KOPT-K1 (cell line): ENCODE results near the gene DLG2.

ENCODE experiments used
- H3K27ac ChIP-seq: fragments of 200-600 bp; sonication (generic); 2 replicates; pipeline ENCODE4 v1.5.1; 2016; ENCODE audit warnings: antibody characterized with exemption, mild to moderate bottlenecking, low read depth, low read length; ENCODE audit not compliant: poor library complexity, severe bottlenecking
- H3K36me3 ChIP-seq: fragments of 200-600 bp; sonication (generic); 2 replicates; pipeline ENCODE4 v1.5.1; 2017; ENCODE audit warnings: antibody characterized with exemption, mild to moderate bottlenecking, low read length, moderate library complexity; ENCODE audit not compliant: insufficient read depth
- H3K9me3 ChIP-seq: fragments of 200-600 bp; sonication (generic); 2 replicates; pipeline ENCODE4 v1.5.1; 2017; ENCODE audit warnings: antibody characterized with exemption, low read length, mild to moderate bottlenecking; ENCODE audit not compliant: insufficient read depth, poor library complexity, severe bottlenecking

The DLG2 gene

GRCh38 chr11:84465040-84465439 is 1162.1 kb downstream of the DLG2 start:
- Histone ChIP-seq H3K36me3 (no peaks in the 10 kb centered on the region), H3K9me3 (no peaks in the 10 kb centered on the region), H3K27ac (no peak overlapping the region)

- no peak overlapping the region for H3K27ac ChIP-seq
- no peaks in the 10 kb centered on the region for H3K9me3 ChIP-seq
- H3K36me3 ChIP-seq = no peaks in the 10 kb centered on the region
These were observed 1171.5 kb downstream of the DLG2 start for GRCh38 chr11:84455691-84456090.

DNA sequence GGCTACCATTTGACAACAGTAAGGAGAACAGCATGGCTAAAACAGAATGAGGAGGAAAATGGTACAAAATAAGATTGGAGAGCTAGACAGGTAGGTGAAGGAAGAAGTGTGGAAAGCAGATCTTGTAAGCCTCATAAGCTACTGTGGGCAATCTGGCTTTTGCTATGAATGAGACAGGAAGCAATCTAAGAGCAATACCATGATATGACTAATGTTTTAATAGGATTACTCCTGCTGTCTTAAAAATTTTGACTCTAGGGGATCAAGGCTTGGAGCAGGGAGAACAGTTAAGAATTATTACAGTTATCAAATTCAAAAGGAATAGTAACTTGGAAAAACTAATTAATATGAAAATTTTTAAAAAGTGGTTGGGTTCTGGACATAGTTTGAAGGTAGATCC is 1174.9 kb downstream of the DLG2 start:
- Histone ChIP-seq H3K27ac (no peak overlapping the region), H3K36me3 (no peaks in the 10 kb centered on the region), H3K9me3 (no peaks in the 10 kb centered on the region)

DNA sequence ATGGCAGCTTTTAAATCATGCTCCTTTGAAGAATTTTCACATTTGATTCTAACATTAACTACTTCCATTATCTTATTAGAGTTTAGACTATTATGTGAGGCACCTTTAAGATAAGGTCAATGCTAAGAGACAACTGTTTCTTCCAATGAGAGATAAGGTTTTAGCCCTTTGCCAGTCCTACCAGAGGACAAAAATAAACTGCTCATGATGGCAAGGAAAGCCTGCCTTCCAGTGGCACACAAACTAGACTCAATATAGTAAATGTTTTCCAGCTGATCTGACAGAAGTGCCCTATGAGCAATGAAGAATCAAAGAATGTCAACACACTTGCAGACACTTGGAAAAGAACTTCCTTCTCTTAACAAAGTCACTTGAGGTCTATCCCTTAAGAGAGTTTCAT is 1188.6 kb downstream of the DLG2 start:
- no peaks in the 10 kb centered on the region for H3K9me3 ChIP-seq
- no peak overlapping the region for H3K27ac ChIP-seq
- no peaks in the 10 kb centered on the region for H3K36me3 ChIP-seq

DNA sequence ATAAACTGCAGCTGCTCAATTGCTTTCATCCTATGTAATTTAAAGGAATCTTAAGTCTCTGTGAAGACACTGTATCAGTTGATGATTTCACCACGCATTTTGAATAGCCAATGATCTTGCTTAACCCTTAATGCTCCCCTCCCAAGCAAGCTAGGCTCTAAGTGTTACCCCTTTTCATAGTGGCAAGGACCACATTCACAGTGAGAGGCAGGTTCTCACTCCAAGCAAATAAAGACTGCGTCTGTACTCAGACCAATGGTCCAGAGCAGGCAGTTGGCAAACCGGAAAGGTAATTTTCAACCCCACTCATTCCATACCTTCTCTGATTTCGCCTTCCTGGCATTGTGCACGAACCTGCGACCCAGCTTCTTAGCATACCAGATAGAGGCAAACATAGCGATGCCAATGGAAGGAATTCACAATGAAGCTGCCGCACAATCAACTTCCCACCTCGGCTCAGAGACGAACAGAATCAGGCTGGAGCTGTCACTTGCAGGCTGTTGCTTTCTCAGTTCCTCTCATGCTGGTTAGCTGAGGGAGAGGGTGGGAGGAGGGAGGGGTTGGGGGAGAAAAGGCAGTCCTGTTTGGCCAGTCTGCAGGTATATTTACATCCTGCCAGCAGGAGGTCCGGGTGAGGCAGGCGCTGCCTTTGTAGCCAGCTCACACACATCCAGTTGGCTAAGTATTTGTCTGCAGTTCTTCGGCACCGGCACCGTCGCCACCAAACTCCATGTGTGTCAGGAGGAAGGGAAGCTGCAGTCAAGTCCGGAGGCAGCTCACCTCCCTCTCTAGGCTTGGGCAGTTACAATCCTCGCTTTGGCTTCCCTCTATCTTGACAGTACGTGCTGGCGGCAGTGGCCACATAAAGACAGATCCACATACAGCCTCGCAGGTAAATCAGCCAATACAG is 1189.8 kb downstream of the DLG2 start:
- H3K27ac ChIP-seq = no peak overlapping the region
- H3K9me3 ChIP-seq = no peaks in the 10 kb centered on the region
- no peaks in the 10 kb centered on the region for H3K36me3 ChIP-seq

GRCh38 chr11:84430661-84431060 is 1196.5 kb downstream of the DLG2 start:
- no peaks in the 10 kb centered on the region for H3K36me3 ChIP-seq
- H3K27ac ChIP-seq = no peak overlapping the region
- no peaks in the 10 kb centered on the region for H3K9me3 ChIP-seq

- H3K36me3 ChIP-seq = no peaks in the 10 kb centered on the region
- H3K9me3 ChIP-seq = no peaks in the 10 kb centered on the region
- H3K27ac ChIP-seq = no peak overlapping the region
These were observed 1201.5 kb downstream of the DLG2 start for GRCh38 chr11:84425673-84426072.

GRCh38 chr11:84420271-84420670 is 1206.9 kb downstream of the DLG2 start:
- H3K9me3 ChIP-seq = no peaks in the 10 kb centered on the region
- no peak overlapping the region for H3K27ac ChIP-seq
- H3K36me3 ChIP-seq = no peaks in the 10 kb centered on the region

- H3K9me3 ChIP-seq = no peaks in the 10 kb centered on the region
- no peak overlapping the region for H3K27ac ChIP-seq
- H3K36me3 ChIP-seq = no peaks in the 10 kb centered on the region
These were observed 1207.5 kb downstream of the DLG2 start for GRCh38 chr11:84419616-84420015.

- Histone ChIP-seq H3K36me3 (no peaks in the 10 kb centered on the region), H3K9me3 (no peaks in the 10 kb centered on the region), H3K27ac (no peak overlapping the region)
These were observed 1212.2 kb downstream of the DLG2 start for GRCh38 chr11:84414920-84415319.

- Histone ChIP-seq H3K27ac (no peak overlapping the region), H3K9me3 (no peaks in the 10 kb centered on the region), H3K36me3 (no peaks in the 10 kb centered on the region)
These were observed 1213.6 kb downstream of the DLG2 start for GRCh38 chr11:84413549-84413948.

- Histone ChIP-seq H3K9me3 (no peaks in the 10 kb centered on the region), H3K36me3 (no peaks in the 10 kb centered on the region)
These were observed 1214.3 kb downstream of the DLG2 start for GRCh38 chr11:84412862-84413261.

DNA sequence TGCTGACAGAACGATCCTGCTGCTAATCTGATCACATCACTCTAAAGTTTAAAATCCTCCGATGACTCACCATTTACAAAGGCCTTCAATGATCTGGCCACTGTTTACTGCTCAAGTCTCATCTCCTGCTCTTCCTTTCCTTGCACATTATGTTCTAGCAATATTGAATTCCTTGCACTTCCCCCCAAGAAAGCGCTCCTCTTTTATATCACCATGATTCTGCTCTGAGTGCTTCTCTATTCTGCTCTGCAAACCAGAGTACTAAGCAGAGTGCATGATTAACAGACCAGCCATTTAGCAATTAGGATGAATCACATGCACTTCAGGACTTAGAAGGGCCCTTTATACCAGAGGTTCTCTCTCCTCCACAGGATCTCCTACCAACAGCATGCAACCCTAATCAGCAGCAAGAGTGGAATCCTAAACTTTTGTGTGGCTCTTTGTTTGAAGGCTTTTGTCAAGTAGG is 1218.2 kb downstream of the DLG2 start:
- H3K36me3 ChIP-seq = no peaks in the 10 kb centered on the region
- no peaks in the 10 kb centered on the region for H3K9me3 ChIP-seq
- H3K27ac ChIP-seq = no peak overlapping the region

More at GRCh38 chr11:84412862-84413261, 1214.3 kb downstream of the DLG2 start:
- no peak overlapping the region for H3K27ac ChIP-seq

DNA sequence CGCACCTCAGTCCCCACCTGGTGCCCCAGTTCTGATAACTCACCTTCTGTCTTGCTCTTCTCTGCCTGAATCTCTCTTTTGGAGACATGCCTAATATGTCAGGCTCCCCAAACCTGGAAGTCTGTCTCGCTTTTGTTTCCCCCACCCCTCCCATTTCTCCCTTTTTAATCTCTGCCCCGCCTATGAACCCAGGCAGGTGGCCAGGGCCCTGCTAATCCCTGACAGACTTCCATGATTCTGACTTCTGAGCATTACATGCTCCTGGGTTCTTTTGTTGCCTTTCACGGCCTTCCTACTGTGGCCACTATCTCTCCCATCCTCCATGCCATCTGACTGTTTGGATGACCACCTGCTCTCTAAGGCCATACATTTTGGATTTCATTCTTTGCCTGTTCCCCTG is 1220.1 kb downstream of the DLG2 start:
- Histone ChIP-seq H3K27ac (no peak overlapping the region), H3K9me3 (no peaks in the 10 kb centered on the region), H3K36me3 (no peaks in the 10 kb centered on the region)

DNA sequence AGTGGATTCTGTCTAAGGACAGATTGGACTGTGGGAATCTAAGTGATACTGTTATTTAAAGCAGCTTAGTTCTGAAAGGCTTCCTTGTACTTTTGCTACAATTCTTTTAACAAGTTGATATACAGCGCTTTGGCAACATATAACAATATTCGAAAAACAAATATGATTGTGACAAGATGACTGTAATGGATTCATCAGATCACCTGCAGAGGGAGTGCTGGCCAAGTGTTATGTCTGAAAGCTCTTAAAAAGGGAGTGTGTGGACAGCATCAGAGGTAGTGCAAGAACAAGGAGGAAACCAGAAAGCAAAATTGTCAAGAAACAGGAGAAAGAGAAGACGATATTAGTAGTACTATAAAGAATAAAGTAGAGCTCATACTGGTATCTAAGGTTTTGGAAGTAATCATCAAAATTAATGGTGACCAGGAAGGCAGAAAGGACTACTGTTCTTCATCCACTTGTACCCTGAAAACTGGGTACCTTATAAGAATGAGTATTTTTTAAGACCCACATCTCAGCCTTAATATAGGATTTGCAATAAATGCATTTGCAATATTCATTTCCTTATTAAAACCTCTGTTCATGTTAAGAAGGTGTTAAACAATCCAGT is 1229.0 kb downstream of the DLG2 start:
- Histone ChIP-seq H3K27ac (no peak overlapping the region), H3K9me3 (no peaks in the 10 kb centered on the region), H3K36me3 (no peaks in the 10 kb centered on the region)

- Histone ChIP-seq H3K36me3 (no peaks in the 10 kb centered on the region), H3K27ac (no peak overlapping the region), H3K9me3 (no peaks in the 10 kb centered on the region)
These were observed 1230.6 kb downstream of the DLG2 start for GRCh38 chr11:84396521-84396920.
